ENCODE data around the gene DUSP11.
"Not testable (repeated sequence)": the region's sequence is repeated elsewhere in the genome, so short reads cannot be mapped to it uniquely, and the experiment has no call there.

Gene DUSP11

DNA sequence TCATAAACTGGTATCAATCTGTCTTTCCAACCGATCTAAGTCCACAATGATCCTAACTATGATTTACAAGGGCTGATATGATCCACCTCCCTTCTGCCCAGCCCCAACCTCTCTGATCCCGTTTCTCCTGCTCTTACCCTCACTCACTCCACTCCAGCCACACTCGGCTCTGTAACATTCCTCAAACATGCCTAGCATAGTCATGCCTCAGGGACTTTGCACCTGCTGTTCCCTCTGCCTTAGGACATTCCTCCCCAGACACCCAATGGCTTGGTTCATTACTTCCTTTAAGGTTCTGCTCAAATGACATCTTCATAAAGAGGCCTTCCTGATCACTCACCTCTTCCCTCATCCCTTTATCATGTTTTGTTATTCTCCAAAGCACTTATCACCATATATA is 9.2 kb downstream of the DUSP11 start:
- DNase-seq: no peak

- no peak for DNase-seq
Measured at GRCh38 chr2:73766994-73767393, 12.9 kb downstream of the DUSP11 start.

DNA sequence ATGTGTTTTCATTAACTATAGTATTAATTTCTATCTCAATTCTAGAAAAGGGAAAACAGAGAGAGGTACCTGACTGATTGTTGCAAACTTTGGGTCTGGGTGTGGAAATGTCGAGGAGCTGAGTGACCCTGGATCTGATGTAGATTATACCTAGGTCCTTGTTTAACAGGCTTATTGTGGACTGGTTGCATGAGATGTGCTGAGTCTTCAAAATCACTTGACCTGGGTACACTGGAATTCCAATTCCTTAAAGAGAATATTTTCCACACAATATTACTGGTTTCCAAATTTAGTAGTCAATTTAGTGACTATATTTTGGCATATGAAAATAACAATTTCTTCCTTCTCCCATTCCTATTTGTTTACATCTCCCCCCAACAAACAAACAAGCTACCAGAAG is 13.6 kb downstream of the DUSP11 start:
- no peak for DNase-seq

DNA sequence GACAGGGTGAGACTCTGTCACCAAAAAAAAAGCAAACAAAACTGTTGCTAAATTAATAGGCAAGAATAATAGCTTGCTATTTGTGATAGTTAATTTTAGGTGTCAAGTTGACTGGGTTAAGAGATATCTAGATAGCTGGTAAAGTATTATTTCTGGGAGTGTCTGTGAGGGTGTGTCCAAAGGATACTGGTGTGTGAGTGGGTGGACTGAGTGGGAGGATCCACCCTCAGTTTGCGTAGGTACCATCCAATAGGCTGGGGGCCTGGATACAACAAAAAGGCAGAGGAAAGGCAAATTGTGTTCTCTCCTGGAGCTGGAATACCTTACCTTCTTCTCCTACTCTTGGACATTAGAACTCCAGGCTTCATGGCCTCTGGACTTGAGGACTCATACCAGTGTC is 15.0 kb downstream of the DUSP11 start:
- no peak for DNase-seq

- DNase-seq: no peak
Measured at GRCh38 chr2:73762571-73762970, 17.3 kb downstream of the DUSP11 start.

GRCh38 chr2:73759904-73760303 is 20.0 kb downstream of the DUSP11 start:
- DNase-seq: no peak

GRCh38 chr2:73759285-73759764 is 20.6 kb downstream of the DUSP11 start:
- DNase-seq: no peak

DNA sequence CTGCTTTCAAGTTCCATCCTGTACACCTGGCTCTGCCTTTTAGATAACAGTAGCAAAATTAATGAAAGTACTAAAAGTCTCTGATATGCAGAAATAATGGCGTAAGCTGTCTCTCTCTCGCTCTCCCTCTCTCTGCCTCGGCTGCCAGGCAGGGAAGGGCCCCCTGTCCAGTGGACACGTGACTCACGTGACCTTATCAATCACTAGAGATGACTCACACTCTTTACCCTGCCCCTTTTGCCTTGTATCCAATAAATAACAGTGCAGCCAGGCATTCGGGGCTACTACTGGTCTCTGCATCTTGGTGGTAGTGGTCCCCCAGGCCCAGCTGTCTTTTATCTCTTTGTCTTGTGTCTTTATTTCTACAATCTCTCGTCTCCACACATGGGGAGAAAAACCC is 25.6 kb downstream of the DUSP11 start:
- not testable (repeated sequence) for DNase-seq

- DNase-seq: no peak
Measured at GRCh38 chr2:73749314-73749713, 30.6 kb downstream of the DUSP11 start.

GRCh38 chr2:73746877-73747208 is 33.1 kb downstream of the DUSP11 start:
- DNase-seq: no peak

- no peak for DNase-seq
Measured at GRCh38 chr2:73746015-73746876, 33.7 kb downstream of the DUSP11 start.

- DNase-seq: no peak
Measured at GRCh38 chr2:73740767-73741166, 39.1 kb downstream of the DUSP11 start.

DNA sequence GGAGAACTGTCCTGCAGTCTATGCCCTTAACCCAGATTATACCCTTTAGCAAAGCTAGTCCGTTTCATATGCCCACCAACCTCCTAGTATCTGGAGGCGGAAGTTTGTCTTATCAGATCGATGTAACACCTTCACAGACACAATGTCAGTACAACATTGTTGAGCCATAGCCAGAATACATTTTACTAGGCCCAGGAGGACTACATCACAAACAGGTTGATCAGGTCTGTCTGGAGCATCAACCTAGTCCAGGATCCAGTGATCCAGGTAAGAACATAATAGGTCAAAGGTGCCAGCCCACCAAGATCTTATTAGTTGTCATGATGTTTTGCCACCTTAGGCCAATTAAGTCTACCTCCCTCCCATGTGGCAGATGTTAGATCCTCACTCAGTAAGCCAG is 40.8 kb downstream of the DUSP11 start:
- DNase-seq: no peak

DNA sequence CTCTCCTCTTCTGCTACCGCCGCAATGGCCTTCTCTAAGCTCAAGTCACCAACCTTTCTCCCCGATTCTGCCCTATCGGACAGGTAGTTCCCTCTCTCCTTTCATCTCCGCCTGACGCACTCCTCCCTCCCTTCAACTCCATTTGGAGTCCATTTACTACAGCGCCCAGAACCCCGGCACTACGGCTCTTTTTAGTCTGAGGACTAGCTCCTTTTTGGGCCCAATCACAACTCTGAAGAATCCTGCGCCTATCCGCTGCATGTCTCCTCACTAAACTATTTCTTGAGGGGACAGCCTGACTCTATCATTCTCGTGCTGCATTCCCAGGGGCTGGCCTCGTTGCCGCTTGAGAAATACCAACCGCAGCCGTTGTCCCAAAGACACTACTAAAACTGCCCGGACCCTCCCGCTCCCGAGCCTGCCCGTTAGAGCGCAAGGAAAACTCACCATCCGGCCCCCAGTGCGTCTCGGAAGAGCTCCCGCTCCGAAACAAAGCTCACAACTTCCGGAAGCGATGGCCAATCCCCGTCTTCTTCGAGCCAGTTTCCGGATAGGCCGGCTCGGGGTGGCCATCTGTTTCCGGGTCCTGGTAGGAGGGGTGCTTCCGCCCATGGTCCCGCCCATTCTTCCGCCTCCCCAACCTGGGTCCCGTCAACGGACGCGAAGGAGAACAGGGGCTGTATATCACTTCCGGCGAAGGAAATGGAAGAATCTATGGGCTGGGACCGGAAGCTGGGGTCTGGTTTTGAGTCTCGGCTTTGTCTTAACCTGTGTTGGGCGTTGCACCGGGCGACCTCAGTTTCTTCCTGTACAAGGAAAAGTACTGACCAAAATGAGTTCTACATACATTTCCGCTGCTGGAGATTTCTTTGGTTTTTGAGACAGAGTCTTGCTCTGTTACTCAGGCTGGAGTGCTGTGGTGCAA is 42.8 kb downstream of the DUSP11 start, which contains the start of gene TPRKB:
TPRKB (minus strand) TSS at position 491 of the 925 bp plus-strand sequence. CDS start 2,776 bp downstream, outside the sequence.
- peak; percentile 92 for DNase-seq

DNA sequence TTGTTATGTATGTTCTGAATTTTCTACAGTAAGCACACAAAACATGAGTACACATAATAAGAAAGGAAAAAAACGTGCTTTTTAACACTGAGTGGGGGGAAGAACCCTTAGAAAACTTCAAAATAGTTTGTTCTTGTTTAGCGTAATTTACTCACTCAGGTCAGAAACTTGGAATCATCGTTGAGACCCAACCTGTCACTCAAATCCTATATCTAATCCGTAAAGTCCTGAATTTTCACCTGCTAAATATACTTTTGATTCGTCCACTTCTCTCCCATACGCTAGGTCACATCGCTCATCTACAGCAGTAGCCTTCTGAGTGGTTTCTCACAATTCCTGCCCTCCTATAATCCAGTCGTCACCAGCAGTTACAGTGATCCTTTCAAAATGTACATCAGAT is 43.5 kb downstream of the DUSP11 start:
- no peak for DNase-seq

- no peak for DNase-seq
Measured at GRCh38 chr2:73730810-73731209, 49.1 kb downstream of the DUSP11 start.

DNA sequence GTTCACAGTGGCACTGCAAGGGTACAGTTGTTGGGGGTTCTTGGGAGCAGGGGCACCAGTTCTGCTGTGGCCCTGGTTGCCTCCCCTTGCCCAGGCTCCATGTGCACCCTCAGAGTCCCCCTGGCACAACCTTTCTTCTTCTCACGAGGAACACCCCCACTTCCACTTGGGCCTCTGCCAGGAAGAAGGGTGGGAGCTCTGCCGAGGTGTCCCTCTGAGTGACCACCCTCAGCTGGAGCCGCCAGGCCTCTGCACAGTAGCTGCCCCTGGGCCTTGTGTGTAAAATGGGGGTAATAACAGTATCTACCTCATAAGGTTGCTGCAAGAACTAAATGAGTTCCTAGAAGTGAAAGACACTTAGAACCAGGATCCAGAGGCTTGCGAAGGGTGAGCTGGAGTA is 51.2 kb downstream of the DUSP11 start:
- no peak for DNase-seq

DNA sequence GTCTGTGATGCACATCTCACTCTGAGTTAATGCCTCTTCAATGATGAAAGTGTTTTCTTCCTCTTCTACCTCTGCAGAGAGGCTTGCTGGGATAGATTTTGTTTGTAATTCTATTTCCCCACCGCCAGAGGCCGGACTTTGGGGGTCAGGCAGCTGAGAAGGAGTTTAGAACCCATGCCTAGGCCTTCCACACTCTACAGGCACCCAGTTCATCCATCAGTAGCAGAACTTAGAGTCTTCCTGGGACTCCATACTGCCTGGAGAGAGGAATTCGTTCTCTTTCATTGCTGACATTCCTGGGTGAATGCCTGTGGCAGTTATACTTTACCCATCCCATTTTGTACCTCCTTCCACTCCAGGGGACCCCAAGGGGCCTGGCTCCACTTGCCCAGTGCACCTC is 51.9 kb downstream of the DUSP11 start:
- no peak for DNase-seq

- not testable (repeated sequence) for DNase-seq
Measured at GRCh38 chr2:73726657-73727056, 53.2 kb downstream of the DUSP11 start.

GRCh38 chr2:73718851-73719621 is 60.9 kb downstream of the DUSP11 start:
- no peak for DNase-seq

DNA sequence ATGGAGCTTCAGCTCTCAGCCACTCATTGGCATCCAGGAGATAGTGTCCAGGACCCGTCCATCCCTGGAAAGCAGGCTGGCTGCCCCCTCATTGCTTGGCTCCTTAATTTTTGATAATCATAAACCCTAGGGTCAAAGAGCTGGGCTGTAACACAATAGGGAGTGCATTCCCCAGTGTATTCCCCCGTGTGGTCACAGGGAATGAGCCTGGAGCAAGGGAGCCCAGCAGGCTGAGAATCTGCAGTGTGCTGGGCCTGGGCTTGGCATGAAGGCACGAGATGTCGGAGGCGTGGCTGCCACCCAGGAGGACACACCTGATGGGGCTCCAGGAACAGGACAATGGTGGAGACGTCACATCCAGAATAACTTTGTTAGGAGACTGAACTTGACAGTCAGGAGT is 61.5 kb downstream of the DUSP11 start:
- DNase-seq: no peak

GRCh38 chr2:73717695-73718094 is 62.2 kb downstream of the DUSP11 start:
- not testable (repeated sequence) for DNase-seq

GRCh38 chr2:73717251-73717606 is 62.7 kb downstream of the DUSP11 start:
- DNase-seq: no peak

Data from NCI-H1092 treated with DMSO at 0.1 percent for 48 hours (cell line).